Hepatocyte (in vitro differentiated cells): Measurements from ENCODE around the gene ATF6. TPM values are rescaled to one million over a fixed set of nuclear protein-coding genes. Genes with fewer than 3 reads are reported as not detected.
A peak's percentile ranks its signal among the peaks of the same experiment; 100 is the strongest.

Experiments
- DNase-seq: peaks from one replicate; pipeline ENCODE4 v3.0.0-alpha.2; 2016; ENCODE audit warnings: low spot score
- H2AFZ ChIP-seq: fragments of 200-600 bp; sonication (generic); 2 replicates; pipeline ENCODE4 v1.6.0; 2016; ENCODE audit warnings: antibody characterized with exemption, mild to moderate bottlenecking
- H3K27ac ChIP-seq: fragments of 200-600 bp; sonication (generic); 2 replicates; pipeline ENCODE4 v1.5.1; 2016; ENCODE audit warnings: mild to moderate bottlenecking
- H3K27me3 ChIP-seq: fragments of 200-600 bp; sonication (generic); 2 replicates; pipeline ENCODE4 v1.6.1; 2016
- H3K36me3 ChIP-seq: fragments of 200-600 bp; sonication (generic); replicated peaks from 2 replicates; pipeline ENCODE4 v1.5.1; 2016; ENCODE audit warnings: low read depth; ENCODE audit not compliant: insufficient read depth
- H3K4me1 ChIP-seq: fragments of 200-600 bp; sonication (generic); 2 replicates; pipeline ENCODE4 v1.5.1; 2016; ENCODE audit warnings: mild to moderate bottlenecking, moderate library complexity; ENCODE audit not compliant: insufficient read depth
- H3K4me2 ChIP-seq: fragments of 200-600 bp; sonication (generic); 2 replicates; pipeline ENCODE4 v1.6.0; 2016
- H3K4me3 ChIP-seq: fragments of 200-600 bp; sonication (generic); 2 replicates; pipeline ENCODE4 v1.5.1; 2016; ENCODE audit warnings: mild to moderate bottlenecking
- H3K79me2 ChIP-seq: fragments of 200-600 bp; sonication (generic); 2 replicates; pipeline ENCODE4 v1.6.0; 2017; ENCODE audit warnings: mild to moderate bottlenecking
- H3K9me2 ChIP-seq: fragments of 200-600 bp; sonication (generic); replicated peaks from 2 replicates; pipeline ENCODE4 v1.6.0; 2017; ENCODE audit warnings: mild to moderate bottlenecking; ENCODE audit not compliant: insufficient read depth
- H3K9me3 ChIP-seq: fragments of 200-600 bp; sonication (generic); 2 replicates; pipeline ENCODE4 v1.5.1; 2016; ENCODE audit warnings: low read depth, mild to moderate bottlenecking
- H4K20me1 ChIP-seq: fragments of 200-600 bp; sonication (generic); 2 replicates; pipeline ENCODE4 v1.6.0; 2016; ENCODE audit warnings: mild to moderate bottlenecking; ENCODE audit not compliant: insufficient read depth, poor library complexity, severe bottlenecking
- EZH2 ChIP-seq: fragments of 200-600 bp; sonication (generic); IDR thresholded peaks from 2 replicates; pipeline ENCODE4 v1.6.1; 2016; ENCODE audit warnings: antibody characterized with exemption, mild to moderate bottlenecking, borderline replicate concordance
- EZH2phosphoT487 ChIP-seq: fragments of 200-600 bp; sonication (generic); IDR thresholded peaks from one replicate; pipeline ENCODE4 v1.6.1; 2018; ENCODE audit warnings: antibody characterized with exemption, mild to moderate bottlenecking, low read depth, moderate library complexity; ENCODE audit not compliant: unreplicated experiment, severe bottlenecking
- WGBS: methylation state at CpG from one replicate; pipeline ENCODE4 v1.1.6; 2016; ENCODE audit warnings: low lambda C conversion rate; ENCODE audit errors: missing lambda C conversion rate; 5-methylcytosine and 5-hydroxymethylcytosine counted together
- polyA plus RNA-seq: library from polyadenylated mRNA; unstranded; fragments of >200 nt; fragmentation: Nextera tagmentation; extraction: Ambion mirVana; gene quantifications from 2 replicates; pipeline ENCODE4 v1.2.1, GENCODE V29; 2016
- total RNA-seq: library from RNA; depleted of rRNA; stranded (reverse); fragments of >200 nt; gene quantifications from 2 replicates; pipeline ENCODE4 v1.2.3, GENCODE V29; 2014
- TF ChIP-seq, protein P1 (sequence below): fragments of 200-600 bp; sonication (generic); IDR thresholded peaks from 2 replicates; pipeline ENCODE4 v1.5.1; 2016; ENCODE audit warnings: antibody characterized with exemption, mild to moderate bottlenecking; ENCODE audit not compliant: poor library complexity

Gene ATF6
- total and polyA plus RNA-seq, 2 experiments from 2014 or later = 15.3 to 29.8 TPM

DNA sequence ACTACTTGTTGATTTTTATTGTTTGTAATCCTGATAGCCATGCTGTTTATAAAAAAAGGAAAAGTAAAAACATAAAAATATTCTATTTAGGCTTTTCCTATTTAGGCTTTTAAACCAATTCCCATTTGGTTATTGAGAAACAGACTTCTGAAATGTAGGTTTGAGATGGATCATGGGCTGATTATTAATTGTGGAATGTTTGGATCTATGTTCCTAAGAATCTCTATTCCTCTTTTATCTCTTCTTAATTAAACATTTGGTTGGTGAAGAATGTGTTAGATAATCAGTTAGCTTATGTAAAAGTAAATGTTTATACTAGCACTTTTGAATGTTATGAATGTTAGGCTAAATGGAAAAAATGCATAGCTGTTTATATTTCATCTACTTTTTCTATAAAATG lies 97.4 kb downstream of the ATF6 start:
- H3K27me3 ChIP-seq = no peaks in the 10 kb centered on the region
- TF ChIP-seq EZH2 (no peak), EZH2phosphoT487 (no peak)
- TF ChIP-seq, protein P1, sequence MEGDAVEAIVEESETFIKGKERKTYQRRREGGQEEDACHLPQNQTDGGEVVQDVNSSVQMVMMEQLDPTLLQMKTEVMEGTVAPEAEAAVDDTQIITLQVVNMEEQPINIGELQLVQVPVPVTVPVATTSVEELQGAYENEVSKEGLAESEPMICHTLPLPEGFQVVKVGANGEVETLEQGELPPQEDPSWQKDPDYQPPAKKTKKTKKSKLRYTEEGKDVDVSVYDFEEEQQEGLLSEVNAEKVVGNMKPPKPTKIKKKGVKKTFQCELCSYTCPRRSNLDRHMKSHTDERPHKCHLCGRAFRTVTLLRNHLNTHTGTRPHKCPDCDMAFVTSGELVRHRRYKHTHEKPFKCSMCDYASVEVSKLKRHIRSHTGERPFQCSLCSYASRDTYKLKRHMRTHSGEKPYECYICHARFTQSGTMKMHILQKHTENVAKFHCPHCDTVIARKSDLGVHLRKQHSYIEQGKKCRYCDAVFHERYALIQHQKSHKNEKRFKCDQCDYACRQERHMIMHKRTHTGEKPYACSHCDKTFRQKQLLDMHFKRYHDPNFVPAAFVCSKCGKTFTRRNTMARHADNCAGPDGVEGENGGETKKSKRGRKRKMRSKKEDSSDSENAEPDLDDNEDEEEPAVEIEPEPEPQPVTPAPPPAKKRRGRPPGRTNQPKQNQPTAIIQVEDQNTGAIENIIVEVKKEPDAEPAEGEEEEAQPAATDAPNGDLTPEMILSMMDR = no peak
- no peak for DNase-seq
- no peaks in the 10 kb centered on the region for H3K9me3 ChIP-seq
- H3K4me3 ChIP-seq = no peak overlapping the region
- no peak overlapping the region for H3K27ac ChIP-seq
- H3K79me2 ChIP-seq = no peaks in the 10 kb centered on the region
- peaks cover 4% of the 10 kb centered on the region for H3K4me1 ChIP-seq
- no peaks in the 10 kb centered on the region for H4K20me1 ChIP-seq
- no peak overlapping the region for H3K4me2 ChIP-seq
- no peak overlapping the region for H2AFZ ChIP-seq
- H3K9me2 ChIP-seq = no peaks in the 10 kb centered on the region
- no peaks in the 10 kb centered on the region for H3K36me3 ChIP-seq

DNA sequence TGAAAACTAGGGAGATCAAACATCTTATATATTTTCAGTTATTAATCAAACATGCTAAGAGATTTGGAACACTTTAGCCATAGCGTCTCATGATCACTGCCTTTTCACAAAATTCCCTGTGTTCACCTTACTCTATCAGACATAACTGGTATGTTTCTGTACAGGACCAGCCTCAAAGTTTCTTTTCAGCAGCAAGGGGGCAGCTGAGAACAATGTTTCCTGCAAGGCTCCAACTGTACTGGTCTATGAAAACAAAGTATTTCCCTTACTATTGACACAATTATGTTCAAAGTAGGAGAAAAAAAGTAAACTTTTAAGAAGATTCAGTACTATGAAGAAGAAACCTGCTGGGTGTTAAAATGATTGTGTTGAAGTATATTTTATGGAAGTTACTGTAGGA lies 98.5 kb downstream of the ATF6 start:
- Histone ChIP-seq H3K27ac (no peak overlapping the region), H4K20me1 (no peaks in the 10 kb centered on the region), H3K27me3 (no peaks in the 10 kb centered on the region), H2AFZ (no peak overlapping the region), H3K79me2 (no peaks in the 10 kb centered on the region), H3K4me2 (no peak overlapping the region), H3K4me3 (no peak overlapping the region), H3K36me3 (no peaks in the 10 kb centered on the region), H3K9me3 (no peaks in the 10 kb centered on the region), H3K4me1 (peaks cover 11% of the 10 kb centered on the region), H3K9me2 (no peaks in the 10 kb centered on the region)
- peak; percentile 6 for DNase-seq
- WGBS = 91% methylated on average over 1 of the region's 1 CpG
- TF ChIP-seq EZH2 = no peak
- TF ChIP-seq, protein P1 = peak; percentile 47

DNA sequence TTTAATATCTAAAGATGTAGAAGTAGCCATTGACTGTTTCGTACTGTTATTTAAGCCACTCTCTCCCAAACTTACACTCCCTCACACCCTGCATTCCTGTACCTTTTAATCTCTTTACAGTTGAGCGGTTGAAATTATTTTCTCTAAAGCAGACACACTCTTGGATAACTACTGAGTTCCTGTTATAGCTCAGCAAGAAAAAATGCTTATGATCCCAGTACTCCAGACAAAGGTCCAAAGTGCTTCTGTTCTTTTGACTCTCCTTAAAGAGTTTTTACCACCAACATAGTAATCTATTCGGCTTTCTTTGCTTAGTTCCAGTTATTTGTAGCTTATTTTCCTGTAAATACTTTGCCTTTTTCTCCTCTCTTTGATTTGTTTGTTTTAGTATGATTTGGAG lies 100.1 kb downstream of the ATF6 start:
- 84% methylated on average over 3 of the region's 3 CpGs for WGBS

More for the DNA sequence above, 100.1 kb downstream of the ATF6 start:
- Histone ChIP-seq H3K27me3 (no peaks in the 10 kb centered on the region), H3K9me2 (no peaks in the 10 kb centered on the region), H4K20me1 (no peaks in the 10 kb centered on the region), H3K4me3 (no peak overlapping the region), H2AFZ (no peak overlapping the region), H3K79me2 (no peaks in the 10 kb centered on the region), H3K4me1 (peaks cover 11% of the 10 kb centered on the region), H3K27ac (no peak overlapping the region), H3K9me3 (no peaks in the 10 kb centered on the region), H3K36me3 (no peaks in the 10 kb centered on the region), H3K4me2 (no peak overlapping the region)
- DNase-seq = no peak
- TF ChIP-seq, protein P1 = no peak
- TF ChIP-seq EZH2phosphoT487 (no peak), EZH2 (no peak)
